RWPE1 (cell line): ENCODE results near the gene TBC1D22A.

ENCODE experiments used
- CTCF ChIA-PET: fragments of 350-600 bp; sonication (Branson Sonifier 250); formaldehyde crosslinking; extraction: SDS; loops from one replicate; lab custom pipeline; 2021; lab: Yijun Ruan, JAX
- POLR2A ChIA-PET: fragments of 400-600 bp; formaldehyde crosslinking; extraction: SDS; loops from one replicate; lab custom pipeline; 2020; ENCODE audit warnings: antibody characterized with exemption; ENCODE audit not compliant: low non-redundant PET; lab: Yijun Ruan, JAX
- DNase-seq: peaks from one replicate; pipeline ENCODE4 v3.0.0; 2012; ENCODE audit warnings: low spot score
- H3K27ac ChIP-seq: fragments of 450-650 bp; 2 replicates; pipeline ENCODE4 v1.5.1; 2017
- TF ChIP-seq, protein P1 (sequence below): fragments of 450-650 bp; conservative IDR thresholded peaks from 2 replicates; pipeline ENCODE4 v1.5.1; 2017; ENCODE audit warnings: low read depth, mild to moderate bottlenecking

The TBC1D22A gene

DNA sequence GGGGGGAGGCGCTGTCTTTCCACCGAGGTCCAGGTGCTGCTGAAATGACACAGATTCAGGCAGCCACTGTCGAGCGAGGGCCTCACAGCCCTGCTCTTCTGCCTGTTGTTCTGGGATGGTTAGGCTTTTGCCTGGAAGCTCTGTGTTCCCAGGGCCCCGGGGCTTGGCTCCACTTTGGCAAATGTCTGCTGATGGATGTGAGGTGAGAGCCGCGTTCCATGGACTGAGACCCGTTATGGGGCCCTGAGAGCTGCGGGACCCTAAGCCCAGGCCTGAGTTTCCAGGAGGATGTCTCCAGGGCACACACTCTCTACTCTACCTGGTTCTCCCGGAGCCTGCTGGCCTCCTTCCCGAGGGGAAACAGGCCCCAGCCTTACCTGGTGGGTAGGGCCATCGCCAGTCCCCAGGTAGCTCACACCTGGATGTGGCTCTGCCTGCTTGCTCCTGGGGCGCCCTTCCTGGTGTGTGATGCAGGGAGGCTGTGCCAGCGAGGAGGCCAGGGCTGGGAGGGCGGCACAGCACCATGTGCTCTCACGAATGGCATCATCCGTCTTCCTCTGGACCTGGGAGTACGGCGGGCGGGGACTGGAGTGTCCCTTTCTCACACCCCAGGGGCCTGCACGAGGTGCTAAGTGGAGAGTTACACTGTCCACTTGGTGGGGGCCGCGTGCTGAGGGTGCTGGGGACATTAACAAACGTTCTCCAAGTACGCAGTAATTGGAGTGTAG is 435.5 kb downstream of the TBC1D22A start:
- ChIA-PET CTCF (interaction anchor here (0.6 kb wide), 1 partner anchor 447 kb away, joined by 3 read pairs; no protein-coding TSS in a partner anchor), POLR2A (no interaction called here)
- TF ChIP-seq, protein P1, sequence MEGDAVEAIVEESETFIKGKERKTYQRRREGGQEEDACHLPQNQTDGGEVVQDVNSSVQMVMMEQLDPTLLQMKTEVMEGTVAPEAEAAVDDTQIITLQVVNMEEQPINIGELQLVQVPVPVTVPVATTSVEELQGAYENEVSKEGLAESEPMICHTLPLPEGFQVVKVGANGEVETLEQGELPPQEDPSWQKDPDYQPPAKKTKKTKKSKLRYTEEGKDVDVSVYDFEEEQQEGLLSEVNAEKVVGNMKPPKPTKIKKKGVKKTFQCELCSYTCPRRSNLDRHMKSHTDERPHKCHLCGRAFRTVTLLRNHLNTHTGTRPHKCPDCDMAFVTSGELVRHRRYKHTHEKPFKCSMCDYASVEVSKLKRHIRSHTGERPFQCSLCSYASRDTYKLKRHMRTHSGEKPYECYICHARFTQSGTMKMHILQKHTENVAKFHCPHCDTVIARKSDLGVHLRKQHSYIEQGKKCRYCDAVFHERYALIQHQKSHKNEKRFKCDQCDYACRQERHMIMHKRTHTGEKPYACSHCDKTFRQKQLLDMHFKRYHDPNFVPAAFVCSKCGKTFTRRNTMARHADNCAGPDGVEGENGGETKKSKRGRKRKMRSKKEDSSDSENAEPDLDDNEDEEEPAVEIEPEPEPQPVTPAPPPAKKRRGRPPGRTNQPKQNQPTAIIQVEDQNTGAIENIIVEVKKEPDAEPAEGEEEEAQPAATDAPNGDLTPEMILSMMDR: no peak
- no peak for DNase-seq
- no peak overlapping the region for H3K27ac ChIP-seq

DNA sequence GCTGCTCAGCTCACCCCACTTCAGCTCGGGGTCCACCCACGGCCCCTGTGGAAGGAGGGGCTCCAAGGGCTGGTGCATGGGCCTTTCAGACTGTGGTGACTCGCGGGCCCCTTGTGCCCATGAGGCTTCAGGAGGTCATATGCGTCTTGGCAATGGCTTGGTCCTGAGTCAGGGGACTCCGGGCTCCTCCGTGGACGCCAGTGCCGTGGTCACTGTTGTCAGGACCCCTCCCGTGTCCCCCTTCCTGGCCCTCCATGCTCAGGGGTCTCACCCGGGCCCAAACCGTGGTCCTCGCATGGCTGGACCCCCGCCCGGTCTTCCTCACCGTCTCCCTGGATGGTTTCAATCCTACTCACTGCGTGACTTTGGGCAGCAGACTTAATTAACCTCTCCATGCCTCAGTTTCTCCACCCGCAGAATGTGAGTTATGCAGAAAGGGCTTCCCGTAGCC is 436.4 kb downstream of the TBC1D22A start:
- CTCF ChIA-PET: no interaction called here
- no peak overlapping the region for H3K27ac ChIP-seq
- DNase-seq: no peak
- TF ChIP-seq, protein P1: no peak
- POLR2A ChIA-PET: no interaction called here

DNA sequence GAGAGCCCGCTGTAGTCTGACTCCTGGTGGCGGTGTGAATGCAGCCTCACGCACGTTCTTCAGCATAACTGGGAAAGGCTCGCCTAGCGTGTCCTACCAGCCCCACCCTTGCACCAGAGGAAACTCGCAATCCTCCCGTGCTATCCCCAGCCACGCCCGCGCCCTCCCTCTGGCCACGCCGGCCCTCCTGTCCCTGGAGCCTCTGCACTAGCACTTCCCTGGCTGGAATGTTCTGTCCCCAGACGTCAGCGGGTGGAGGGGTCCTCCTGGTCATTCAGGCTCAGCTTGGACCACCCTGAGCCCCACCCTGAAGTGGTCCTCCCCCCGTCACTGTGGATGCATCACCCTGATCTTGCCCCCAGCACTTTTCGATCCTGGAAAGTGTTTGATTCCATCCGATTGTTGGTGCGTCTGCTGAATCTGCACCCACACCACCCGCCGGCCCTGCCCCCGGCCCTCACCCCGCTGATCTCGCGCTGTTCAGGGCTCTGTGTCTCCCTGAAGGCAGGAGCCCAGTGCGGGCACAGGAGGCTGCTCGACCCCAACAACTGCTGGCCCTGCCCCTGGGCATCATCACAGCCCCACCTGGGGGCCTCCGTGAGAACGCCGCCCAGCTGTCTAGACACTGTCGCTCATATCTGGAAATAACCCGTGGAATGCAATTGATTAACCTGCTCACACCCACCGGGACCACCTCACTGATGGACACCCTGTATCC is 437.0 kb downstream of the TBC1D22A start:
- ChIA-PET CTCF (no interaction called here), POLR2A (no interaction called here)
- TF ChIP-seq, protein P1: no peak
- no peak overlapping the region for H3K27ac ChIP-seq
- no peak for DNase-seq

DNA sequence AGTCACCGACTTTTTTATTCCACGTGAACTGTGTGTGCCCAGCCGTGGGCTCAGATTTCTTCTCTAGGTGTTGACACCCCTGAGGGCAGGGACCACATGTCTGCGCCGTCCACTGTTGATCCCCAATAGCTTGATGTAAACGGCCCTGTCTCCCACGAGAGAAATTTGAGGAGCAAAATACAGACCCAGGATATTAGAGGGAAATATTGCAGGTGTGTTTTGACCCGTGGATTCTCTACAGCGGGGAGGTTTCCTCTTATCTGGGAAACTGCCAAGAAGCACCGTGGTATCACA is 437.5 kb downstream of the TBC1D22A start:
- POLR2A ChIA-PET: no interaction called here
- no peak for DNase-seq
- H3K27ac ChIP-seq: no peak overlapping the region
- CTCF ChIA-PET: no interaction called here
- TF ChIP-seq, protein P1: no peak

DNA sequence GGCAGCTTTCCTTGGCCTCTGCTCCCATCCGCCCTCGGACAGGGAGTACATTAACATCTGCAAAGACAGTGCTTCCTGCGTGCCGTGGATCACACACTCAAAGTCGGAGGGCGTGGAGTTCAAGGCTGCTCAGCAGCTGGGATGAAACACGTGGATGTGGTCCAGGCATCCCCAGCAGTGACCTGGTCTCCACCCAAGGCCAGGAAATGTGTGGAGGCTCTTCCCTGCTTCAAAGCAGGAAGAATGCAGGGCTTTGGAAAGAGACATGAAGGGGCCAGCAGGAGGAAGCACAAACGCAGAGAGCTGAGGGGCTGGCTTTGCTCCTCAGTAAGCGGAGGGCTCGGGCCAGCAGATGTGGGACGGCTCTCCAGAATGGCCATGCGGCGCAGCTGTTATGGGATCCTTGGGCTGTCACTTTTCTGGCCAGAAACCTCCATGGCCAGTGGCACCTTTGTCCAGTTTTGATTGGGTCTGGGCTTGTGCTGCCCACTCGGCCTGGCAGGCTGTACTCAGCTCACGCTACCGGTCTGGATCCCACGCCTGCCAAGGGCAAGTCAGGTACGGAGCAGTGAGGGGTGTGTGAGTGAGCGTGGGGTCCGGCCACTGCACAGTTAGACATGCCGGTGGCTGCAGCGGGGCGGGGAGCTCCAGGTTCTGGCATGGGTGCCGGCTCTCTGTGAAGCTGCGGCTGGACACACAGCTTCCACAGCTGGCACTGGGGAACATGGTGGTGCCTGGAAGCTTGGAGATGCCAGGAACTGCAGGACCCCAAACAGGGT is 438.0 kb downstream of the TBC1D22A start:
- H3K27ac ChIP-seq: no peak overlapping the region
- DNase-seq: no peak
- CTCF ChIA-PET: interaction anchor here (0.6 kb wide), 1 partner anchor 40 kb away, joined by 3 read pairs; no protein-coding TSS in a partner anchor
- TF ChIP-seq, protein P1: no peak
- POLR2A ChIA-PET: no interaction called here

DNA sequence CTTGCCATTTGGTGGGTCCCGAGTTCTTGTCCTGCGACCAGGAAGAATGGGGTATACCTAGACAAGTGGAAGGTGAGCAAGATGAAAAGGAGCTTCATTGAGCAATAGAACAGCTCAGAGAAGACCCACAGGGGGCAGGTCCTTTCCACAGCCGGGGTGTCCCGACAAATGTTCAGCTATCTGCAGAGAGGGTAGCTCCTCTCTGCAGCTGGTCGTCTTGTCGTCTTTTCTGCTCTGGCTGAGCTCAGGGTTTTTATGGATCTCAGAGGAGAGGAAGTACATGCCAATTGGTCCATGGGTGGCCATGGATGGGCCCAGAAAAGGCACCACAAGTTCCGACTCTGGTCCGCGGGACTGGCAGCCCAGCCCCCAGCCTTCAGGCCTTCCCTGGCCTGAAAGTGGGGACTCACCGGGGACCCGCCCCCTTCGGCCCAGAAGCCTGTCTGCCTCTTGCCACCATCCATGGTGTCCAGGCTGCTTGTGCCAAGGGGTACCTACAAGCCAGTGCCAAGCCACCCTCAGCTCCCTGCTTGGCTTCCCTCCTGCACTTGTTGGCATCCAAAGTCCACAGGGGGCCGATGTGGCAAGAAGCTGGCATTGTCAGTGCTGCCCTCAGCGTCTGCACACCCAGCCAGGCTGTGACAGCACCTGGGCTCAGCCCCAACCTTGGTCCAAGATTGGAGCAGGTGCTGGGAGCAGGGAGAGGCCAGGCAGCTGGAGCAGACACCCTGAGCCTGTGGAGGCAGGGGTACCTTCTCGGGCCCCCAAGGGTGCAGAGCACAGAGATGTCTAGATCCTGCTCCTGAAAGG is 438.9 kb downstream of the TBC1D22A start:
- TF ChIP-seq, protein P1: no peak
- POLR2A ChIA-PET: no interaction called here
- no peak for DNase-seq
- H3K27ac ChIP-seq: no peak overlapping the region
- CTCF ChIA-PET: interaction anchor here (0.6 kb wide), 1 partner anchor 39 kb away, joined by 3 read pairs; no protein-coding TSS in a partner anchor
